Keratinocyte (primary cell): ENCODE data around the gene MYL12A. TPM values are rescaled to one million over a fixed set of nuclear protein-coding genes. Genes with fewer than 3 reads are reported as not detected.

Experiments used
- DNase-seq: peaks from one replicate; pipeline ENCODE4 v3.0.0-alpha.2; 2011; ENCODE audit warnings: low read depth, missing footprints, low spot score
- FAIRE-seq: peaks from 2 replicates; lab custom pipeline; 2011; peaks lifted over from hg19 to GRCh38; lab: Jason Lieb, UNC
- H2AFZ ChIP-seq: 2 replicates; pipeline ENCODE4 v1.6.0; 2012; ENCODE audit warnings: low read length, control low read depth, inconsistent platforms; ENCODE audit not compliant: control insufficient read depth
- H3K27ac ChIP-seq: 2 replicates; pipeline ENCODE4 v1.5.1; 2011; ENCODE audit warnings: low read length; ENCODE audit not compliant: control insufficient read depth, insufficient read depth
- H3K27me3 ChIP-seq: 3 replicates; pipeline ENCODE4 v1.6.0; 2011; ENCODE audit warnings: low read length; ENCODE audit not compliant: control insufficient read depth, insufficient read depth; ENCODE audit errors: extremely low read depth
- H3K36me3 ChIP-seq, 2 experiments: 2 replicates in 1 of 2; 3 replicates in 1 of 2; pipeline ENCODE4 v1.5.1; 2011; ENCODE audit warnings: low read length in 2 of 2, mild to moderate bottlenecking in 1 of 2; ENCODE audit not compliant: control insufficient read depth in 2 of 2, insufficient read depth in 2 of 2; ENCODE audit errors: extremely low read depth in 1 of 2
- H3K4me1 ChIP-seq: 3 replicates; pipeline ENCODE4 v1.5.1; 2011; ENCODE audit warnings: low read length; ENCODE audit not compliant: control insufficient read depth, insufficient read depth; ENCODE audit errors: extremely low read depth
- H3K4me2 ChIP-seq: 3 replicates; pipeline ENCODE4 v1.6.0; 2011; ENCODE audit warnings: low read depth, low read length; ENCODE audit not compliant: control insufficient read depth, insufficient read depth; ENCODE audit errors: extremely low read depth
- H3K4me3 ChIP-seq, 3 experiments: fragments of 200-600 bp in 1 of 3; sonication (generic) in 1 of 3; 2 replicates in 2 of 3; 3 replicates in 1 of 3; pipeline ENCODE4 v1.5.1; 2011 to 2016; ENCODE audit warnings: low read length in 3 of 3, mild to moderate bottlenecking in 3 of 3, control low read depth in 2 of 3, inconsistent platforms in 1 of 3, low read depth in 1 of 3, mixed read lengths in 1 of 3, mixed run types in 1 of 3, moderate library complexity in 1 of 3; ENCODE audit not compliant: control insufficient read depth in 2 of 3, insufficient read depth in 2 of 3; ENCODE audit errors: extremely low read depth in 1 of 3
- H3K79me2 ChIP-seq: 2 replicates; pipeline ENCODE4 v1.6.0; 2012; ENCODE audit warnings: low read length; ENCODE audit not compliant: control insufficient read depth, insufficient read depth
- H3K9ac ChIP-seq: 3 replicates; pipeline ENCODE4 v1.6.0; 2011; ENCODE audit warnings: low read length; ENCODE audit not compliant: control insufficient read depth, insufficient read depth; ENCODE audit errors: extremely low read depth
- H3K9me1 ChIP-seq: 3 replicates; pipeline ENCODE4 v1.6.0; 2011; ENCODE audit warnings: low read length; ENCODE audit not compliant: control insufficient read depth, insufficient read depth; ENCODE audit errors: extremely low read depth
- H3K9me3 ChIP-seq: 2 replicates; pipeline ENCODE4 v1.5.1; 2012; ENCODE audit warnings: low read depth, low read length; ENCODE audit not compliant: control insufficient read depth
- H4K20me1 ChIP-seq: 3 replicates; pipeline ENCODE4 v1.6.0; 2011; ENCODE audit warnings: low read length; ENCODE audit not compliant: control insufficient read depth, insufficient read depth; ENCODE audit errors: extremely low read depth
- EZH2 ChIP-seq: IDR thresholded peaks from one replicate; pipeline ENCODE4 v1.6.1; 2012; ENCODE audit warnings: inconsistent platforms, mild to moderate bottlenecking, low read length, moderate library complexity
- dilution Hi-C: fragments of 300-500 bp; cut with MboI; formaldehyde crosslinking; loops from one replicate; pipeline ENCODE4 v1.7.0; 2020; ENCODE audit warnings: low sequenced_read_pairs; ENCODE audit not compliant: extremely low pct_ligation_motif_present
- polyA plus RNA-seq, 5 experiments: library from polyadenylated mRNA; depleted of rRNA in 3 of 5; stranded (reverse) in 3 of 5; stranded (forward) in 1 of 5; unstranded in 1 of 5; fragments of >200 nt; gene quantifications; 1 replicate in 1 of 5; 2 replicates in 3 of 5; 3 replicates in 1 of 5; pipeline versions ENCODE4 v1.2.1 to v1.2.3, GENCODE V29; 2011 to 2012; ENCODE audit warnings: missing spikeins in 2 of 5, low read depth in 1 of 5, low replicate concordance in 1 of 5
- TF ChIP-seq, protein P1 (sequence below), 3 experiments: IDR thresholded peaks in 1 of 3; conservative IDR thresholded peaks in 1 of 3; optimal IDR thresholded peaks in 1 of 3; 2 replicates in 2 of 3; 3 replicates in 1 of 3; pipeline versions ENCODE3 to v1.5.1; 2011; ENCODE audit warnings: low read length in 3 of 3, mild to moderate bottlenecking in 3 of 3, moderate library complexity in 2 of 3, control low read depth in 1 of 3, inconsistent platforms in 1 of 3; ENCODE audit not compliant: insufficient read depth in 2 of 3; ENCODE audit errors: extremely low read depth in 1 of 3

MYL12A gene
- polyA plus RNA-seq, 1 donor (not counting 4 experiments of a cell fraction or from before 2014, with no cell fraction given): 759 TPM

DNA sequence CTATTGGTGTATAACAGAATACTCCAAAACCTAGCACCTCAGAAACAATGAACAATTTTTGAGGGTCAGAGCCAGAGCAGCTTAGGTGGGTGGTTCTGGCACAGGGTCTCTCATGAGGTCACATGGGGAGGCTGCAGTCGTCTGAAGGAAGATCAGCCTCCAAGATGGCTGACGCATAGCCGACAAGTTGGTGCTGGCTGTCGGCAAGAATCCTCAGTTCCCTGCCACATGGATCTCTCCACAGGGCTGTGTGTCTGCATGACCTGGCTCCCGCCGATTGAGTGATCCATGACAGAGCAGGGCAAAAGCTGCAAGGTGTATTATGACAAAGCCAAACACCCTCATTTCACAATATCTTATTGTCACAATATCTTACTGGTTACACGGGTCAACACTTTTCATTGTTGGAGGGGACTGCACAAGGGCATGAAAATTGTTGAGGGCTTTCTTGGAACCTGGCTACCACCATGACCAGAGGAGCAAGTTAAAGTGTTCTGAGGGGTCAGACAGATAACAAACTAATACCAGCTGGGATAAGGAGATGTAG lies 18.5 kb downstream of the MYL12A start:
- peak overlapping the region; percentile 78 for H3K27ac ChIP-seq
- H3K27me3 ChIP-seq: no peaks in the 10 kb centered on the region
- peaks cover 0 to 10% of the 10 kb centered on the region in 2 experiments for H3K36me3 ChIP-seq
- peak overlapping the region; percentile 96 for H3K4me2 ChIP-seq
- H2AFZ ChIP-seq: no peak overlapping the region
- peak overlapping the region; percentile 37 for H3K9ac ChIP-seq
- DNase-seq (no peak), FAIRE-seq (no peak)
- H3K9me1 ChIP-seq: peaks cover 18% of the 10 kb centered on the region
- no peaks in the 10 kb centered on the region for H3K9me3 ChIP-seq
- TF ChIP-seq, protein P1, sequence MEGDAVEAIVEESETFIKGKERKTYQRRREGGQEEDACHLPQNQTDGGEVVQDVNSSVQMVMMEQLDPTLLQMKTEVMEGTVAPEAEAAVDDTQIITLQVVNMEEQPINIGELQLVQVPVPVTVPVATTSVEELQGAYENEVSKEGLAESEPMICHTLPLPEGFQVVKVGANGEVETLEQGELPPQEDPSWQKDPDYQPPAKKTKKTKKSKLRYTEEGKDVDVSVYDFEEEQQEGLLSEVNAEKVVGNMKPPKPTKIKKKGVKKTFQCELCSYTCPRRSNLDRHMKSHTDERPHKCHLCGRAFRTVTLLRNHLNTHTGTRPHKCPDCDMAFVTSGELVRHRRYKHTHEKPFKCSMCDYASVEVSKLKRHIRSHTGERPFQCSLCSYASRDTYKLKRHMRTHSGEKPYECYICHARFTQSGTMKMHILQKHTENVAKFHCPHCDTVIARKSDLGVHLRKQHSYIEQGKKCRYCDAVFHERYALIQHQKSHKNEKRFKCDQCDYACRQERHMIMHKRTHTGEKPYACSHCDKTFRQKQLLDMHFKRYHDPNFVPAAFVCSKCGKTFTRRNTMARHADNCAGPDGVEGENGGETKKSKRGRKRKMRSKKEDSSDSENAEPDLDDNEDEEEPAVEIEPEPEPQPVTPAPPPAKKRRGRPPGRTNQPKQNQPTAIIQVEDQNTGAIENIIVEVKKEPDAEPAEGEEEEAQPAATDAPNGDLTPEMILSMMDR (optimal IDR thresholded peaks at IDR 0.05 in 1 of 3, IDR thresholded peaks at IDR 0.05 in 1 of 3, conservative IDR thresholded peaks at IDR 0.05 in 1 of 3; ENCODE audit: extremely low read depth in 1 of 3, insufficient read depth in 2 of 3, low read length in 3 of 3): no peak
- no peak for TF ChIP-seq EZH2
- H3K79me2 ChIP-seq: peaks cover 92% of the 10 kb centered on the region
- H3K4me3 ChIP-seq: peak overlapping the region in 2 of 3 experiments; percentile 46 to 58
- dilution Hi-C loops: no loop called here
- H3K4me1 ChIP-seq: peaks cover 61% of the 10 kb centered on the region
- H4K20me1 ChIP-seq: peaks cover 75% of the 10 kb centered on the region

DNA sequence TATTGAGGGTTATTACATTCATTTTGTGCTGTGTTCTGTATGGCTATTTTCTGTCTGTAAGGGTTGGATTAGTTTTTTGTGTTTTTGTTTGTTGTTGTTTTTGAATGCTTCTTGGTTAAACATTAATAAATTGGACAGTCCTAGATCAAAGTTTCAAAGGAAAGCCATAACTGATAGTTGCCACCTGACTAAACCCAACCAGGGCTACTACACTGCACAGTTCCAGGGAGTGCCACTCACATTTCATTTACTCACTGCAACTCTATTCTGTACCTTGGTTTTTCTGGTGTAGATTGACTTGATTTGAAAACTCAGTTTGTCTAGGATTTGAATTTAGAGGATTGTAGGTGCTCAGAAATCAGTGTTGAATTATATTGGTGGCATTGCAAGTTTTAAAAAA lies 20.7 kb downstream of the MYL12A start:
- Histone ChIP-seq H3K9me3 (no peaks in the 10 kb centered on the region), H2AFZ (no peak overlapping the region), H3K9ac (no peak overlapping the region), H3K36me3 (peaks cover 3 to 10% of the 10 kb centered on the region in 2 experiments), H3K27ac (peak overlapping the region; percentile 56), H3K4me1 (peaks cover 61% of the 10 kb centered on the region), H3K27me3 (no peaks in the 10 kb centered on the region), H3K79me2 (peaks cover 100% of the 10 kb centered on the region), H3K4me2 (peak overlapping the region; percentile 77), H3K9me1 (peaks cover 18% of the 10 kb centered on the region), H4K20me1 (peaks cover 80% of the 10 kb centered on the region), H3K4me3 (no peak overlapping the region)
- FAIRE-seq (no peak), DNase-seq (no peak)
- TF ChIP-seq EZH2: no peak
- TF ChIP-seq, protein P1 (optimal IDR thresholded peaks at IDR 0.05 in 1 of 3, IDR thresholded peaks at IDR 0.05 in 1 of 3, conservative IDR thresholded peaks at IDR 0.05 in 1 of 3; ENCODE audit: extremely low read depth in 1 of 3, insufficient read depth in 2 of 3, low read length in 3 of 3): no peak
- dilution Hi-C loops: no loop called here
